HG02943 (cell line): ENCODE results near the gene CYTH1.
"Not testable (repeated sequence)": the region's sequence is repeated elsewhere in the genome, so short reads cannot be mapped to it uniquely, and the experiment has no call there.

Source experiments
- ATAC-seq: cut with Tn5 transposase; IDR thresholded peaks from one replicate; pipeline ENCODE4 v1.9.1; 2021; ENCODE audit warnings: mild to moderate bottlenecking, low read depth, moderate library complexity; ENCODE audit not compliant: unreplicated experiment

The CYTH1 gene

DNA sequence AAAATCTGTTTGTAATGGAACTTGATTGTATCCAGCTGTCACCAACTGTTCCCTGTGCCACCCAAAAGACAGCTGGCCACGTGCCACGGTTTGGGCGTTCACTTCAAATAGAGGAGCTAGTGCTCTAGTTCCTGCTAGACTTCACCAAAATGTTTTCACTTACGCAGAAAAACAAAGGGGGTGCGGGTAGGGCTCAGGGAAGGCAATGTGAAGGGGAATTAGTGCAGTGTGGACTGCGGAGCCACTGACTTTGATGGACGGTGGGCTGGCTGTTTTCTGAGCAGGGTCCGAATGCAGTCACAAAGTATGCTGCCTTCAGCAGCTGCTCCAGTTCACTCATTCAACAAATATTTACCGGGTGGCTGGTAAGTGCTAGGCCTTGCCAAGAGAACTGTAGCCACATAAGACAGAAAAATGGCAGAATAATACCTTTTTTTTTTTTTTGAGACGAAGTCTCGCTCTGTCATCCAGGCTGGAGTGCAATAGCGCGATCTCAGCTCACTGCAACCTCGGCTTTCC, 7.6 kb upstream of the CYTH1 start:
- ATAC-seq, result no peak

GRCh38 chr17:78789149-78789662, 7.1 kb upstream of the CYTH1 start:
- no peak for ATAC-seq

DNA sequence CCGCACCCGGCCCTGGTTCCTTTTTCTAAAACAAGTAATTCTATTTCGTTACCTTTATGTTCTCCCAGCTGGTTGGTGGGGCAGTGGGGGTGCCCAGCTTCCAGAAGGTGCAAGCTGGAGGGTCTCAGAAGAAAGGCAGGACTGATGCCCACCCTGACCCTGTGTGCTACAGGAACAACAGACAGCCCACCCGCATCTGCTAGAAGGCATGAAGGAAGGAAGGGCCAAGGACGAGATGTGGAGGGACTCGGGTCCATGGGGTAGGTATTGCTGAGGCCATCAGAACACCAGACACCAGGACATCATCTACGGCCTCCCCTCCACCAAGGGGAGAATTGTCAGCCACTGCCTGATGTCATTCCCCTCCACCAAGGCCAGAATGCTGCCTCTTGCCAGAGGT, 6.4 kb upstream of the CYTH1 start:
- ATAC-seq, result no peak

GRCh38 chr17:78787444-78787843, 5.4 kb upstream of the CYTH1 start:
- ATAC-seq, result no peak

- no peak for ATAC-seq
Measured at GRCh38 chr17:78785663-78786057, 3.6 kb upstream of the CYTH1 start.

DNA sequence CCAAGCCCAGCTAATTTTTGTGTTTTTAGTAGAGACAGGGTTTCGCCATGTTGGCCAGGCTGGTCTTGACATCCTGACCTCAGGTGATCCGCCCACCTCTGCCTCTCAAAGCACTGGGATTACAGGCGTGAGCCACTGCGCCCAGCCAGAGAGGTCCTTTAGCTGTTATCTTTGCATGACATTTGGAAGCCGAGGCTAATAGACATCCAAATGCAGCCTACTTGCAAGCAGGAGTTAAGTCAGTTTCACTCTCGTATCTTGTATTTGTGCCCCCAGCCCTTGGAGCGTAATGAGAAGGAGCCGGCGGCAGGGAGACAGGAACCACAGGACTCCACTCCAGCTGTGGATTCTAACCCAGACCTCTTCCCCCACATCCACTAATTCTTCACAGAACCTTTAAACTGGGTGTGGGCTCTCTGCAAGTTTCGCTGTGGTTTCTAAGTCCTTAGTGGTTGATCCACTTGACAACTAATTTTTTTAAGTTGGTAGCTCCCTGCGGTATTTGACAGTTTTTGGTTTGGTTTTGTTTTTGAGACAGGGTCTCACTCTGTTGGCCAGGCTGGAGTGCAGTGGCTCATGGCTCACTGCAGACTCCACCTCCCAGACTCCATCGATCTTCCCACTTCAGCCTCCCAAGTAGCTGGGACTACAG, 3.1 kb upstream of the CYTH1 start:
- ATAC-seq, result no peak

DNA sequence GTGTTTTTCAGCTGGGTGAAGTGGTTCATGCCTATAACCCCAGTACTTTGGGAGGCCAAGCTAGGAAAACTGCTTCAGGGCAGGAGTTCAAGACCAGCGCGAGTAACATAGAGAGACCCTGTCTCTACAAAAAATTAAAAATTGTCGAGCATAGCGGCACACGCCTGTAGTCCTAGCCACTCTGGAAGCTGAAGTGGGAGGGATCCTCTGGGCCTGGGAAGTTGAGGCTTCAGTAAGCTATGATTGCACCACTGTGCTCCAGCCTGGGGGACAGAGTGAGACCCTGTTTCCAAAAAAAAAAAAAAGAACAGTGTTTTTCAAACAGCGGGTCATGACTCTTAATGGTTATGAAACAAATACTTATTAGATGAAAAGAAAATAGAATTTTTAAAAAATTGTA, 2.3 kb upstream of the CYTH1 start:
- no peak for ATAC-seq

- ATAC-seq, result no peak
Measured at GRCh38 chr17:78783711-78784324, 1.7 kb upstream of the CYTH1 start.

- no peak for ATAC-seq
Measured at GRCh38 chr17:78781104-78781892, 775 bp downstream of the CYTH1 start.

GRCh38 chr17:78780335-78780734, 1.7 kb downstream of the CYTH1 start:
- ATAC-seq, result no peak

DNA sequence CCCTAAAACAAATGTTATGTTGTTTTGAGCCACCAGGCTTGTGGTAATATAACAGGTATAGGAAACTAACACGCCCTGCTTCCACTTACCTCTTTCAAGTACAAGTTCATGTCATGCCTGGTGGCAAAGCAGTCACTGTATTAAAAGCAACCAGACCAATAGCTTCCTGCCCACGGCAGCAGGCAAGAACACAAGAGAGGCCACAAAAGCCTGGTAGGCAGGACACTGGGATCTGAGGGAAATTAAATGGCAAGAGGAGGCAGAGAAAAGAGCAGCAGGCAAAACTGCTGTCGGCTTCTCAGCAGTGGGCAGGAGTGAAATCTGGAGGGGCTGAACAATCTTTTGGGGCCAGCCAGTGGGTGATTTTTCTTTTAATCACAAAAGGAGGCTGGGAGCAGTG, 2.2 kb downstream of the CYTH1 start:
- no peak for ATAC-seq

DNA sequence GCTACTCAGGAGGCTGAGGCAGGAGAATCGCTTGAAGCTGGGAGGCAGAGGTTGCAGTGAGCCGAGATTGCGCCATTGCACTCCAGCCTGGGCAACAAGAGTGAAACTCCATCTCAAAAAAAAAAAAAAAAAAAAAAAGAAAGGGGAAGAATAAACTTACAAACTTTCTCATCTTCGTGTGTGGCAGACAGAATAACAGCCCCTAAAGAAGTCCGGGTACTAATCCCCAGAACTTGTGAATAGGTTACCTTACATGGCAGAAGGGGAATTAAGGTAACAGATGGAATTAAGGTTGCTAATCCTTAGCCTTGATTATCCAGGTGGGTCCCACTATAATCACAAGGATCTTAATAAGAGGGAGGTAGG, 2.8 kb downstream of the CYTH1 start:
- not testable (repeated sequence) for ATAC-seq

GRCh38 chr17:78777881-78778280, 4.2 kb downstream of the CYTH1 start:
- no peak for ATAC-seq

DNA sequence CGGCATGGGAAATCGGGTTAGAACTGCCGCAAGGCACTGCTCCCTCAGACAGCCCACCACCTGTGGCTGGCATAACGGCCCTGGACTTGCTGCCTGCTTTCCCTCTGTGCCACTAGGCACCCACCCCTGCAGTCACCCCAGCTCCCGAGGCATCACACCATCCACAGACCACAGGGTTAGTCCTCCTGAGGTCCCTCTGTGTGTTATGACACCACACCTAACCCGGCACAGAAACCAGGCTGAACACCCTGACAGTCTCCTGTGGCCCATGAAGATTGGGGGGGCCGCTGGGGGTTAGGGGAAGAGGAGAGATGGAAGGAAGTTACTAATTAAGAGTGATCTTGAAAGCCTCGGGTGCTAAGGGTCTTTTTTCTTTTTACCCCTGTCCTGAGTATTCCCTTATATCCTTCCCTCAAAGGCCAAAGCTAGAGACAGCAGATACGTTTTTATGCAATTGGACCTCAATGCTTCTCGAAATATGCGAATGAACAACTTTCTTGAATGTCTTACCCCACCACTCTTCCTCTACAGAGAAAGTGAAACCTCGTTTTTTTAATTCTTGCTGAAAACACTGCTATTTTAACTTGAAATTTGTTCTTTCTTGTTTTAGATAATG, 7.0 kb downstream of the CYTH1 start:
- no peak for ATAC-seq

- no peak for ATAC-seq
Measured at GRCh38 chr17:78774453-78774852, 7.6 kb downstream of the CYTH1 start.

DNA sequence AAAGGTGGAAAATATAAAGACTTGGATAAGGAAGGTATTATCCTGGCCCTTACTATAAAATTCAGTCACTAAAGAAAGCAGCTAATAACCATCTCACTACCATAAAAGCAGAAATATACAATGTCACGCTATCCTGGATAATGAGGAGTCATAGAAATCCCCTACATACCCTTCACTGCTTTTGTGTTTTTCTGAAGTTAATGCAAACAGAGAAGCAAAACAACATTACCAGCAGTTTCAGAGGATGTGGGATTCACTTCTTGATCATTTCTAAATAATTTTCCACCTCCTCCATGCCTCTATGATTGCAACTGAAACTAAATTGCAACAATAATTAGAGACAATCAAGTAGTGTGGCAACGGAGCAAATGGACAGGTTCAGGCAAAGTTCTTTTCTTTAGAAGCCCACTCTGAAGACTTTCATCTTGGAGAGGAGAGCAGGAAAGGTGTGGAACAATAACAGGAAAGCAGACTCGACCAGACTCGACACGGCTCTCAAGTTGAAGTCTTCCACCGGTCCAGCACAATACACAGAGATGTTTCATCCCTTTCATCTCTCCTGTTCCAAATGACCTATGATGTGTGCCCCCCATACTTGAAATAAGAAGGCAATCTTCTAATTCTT, 10.2 kb downstream of the CYTH1 start:
- ATAC-seq, result no peak

DNA sequence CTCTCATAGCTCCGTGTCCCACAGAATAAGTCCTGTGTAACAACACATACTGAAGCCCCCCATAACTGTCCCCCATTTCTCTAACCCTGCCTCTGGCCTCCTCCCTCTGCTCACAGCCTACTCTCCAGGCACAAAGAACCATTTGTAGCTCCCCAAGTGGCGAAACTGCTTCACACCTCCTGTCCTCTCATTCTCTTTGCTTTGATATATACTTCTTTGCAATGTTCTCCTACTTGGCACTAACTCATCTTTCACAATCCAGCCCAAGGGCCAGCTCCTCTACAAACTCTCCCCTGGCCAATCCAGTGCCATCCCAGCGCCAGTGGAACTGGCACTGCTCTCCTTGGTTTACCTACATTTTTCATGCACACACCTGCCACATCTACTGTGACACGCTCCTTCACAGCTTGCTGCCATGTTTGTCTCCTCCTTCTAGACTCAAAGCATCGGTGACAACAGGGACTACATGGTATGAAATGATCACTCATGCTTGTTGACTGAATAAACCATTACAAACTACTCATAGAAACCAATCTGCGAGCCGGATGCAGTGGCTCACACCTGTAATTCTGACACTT, 12.8 kb downstream of the CYTH1 start:
- ATAC-seq, result no peak

DNA sequence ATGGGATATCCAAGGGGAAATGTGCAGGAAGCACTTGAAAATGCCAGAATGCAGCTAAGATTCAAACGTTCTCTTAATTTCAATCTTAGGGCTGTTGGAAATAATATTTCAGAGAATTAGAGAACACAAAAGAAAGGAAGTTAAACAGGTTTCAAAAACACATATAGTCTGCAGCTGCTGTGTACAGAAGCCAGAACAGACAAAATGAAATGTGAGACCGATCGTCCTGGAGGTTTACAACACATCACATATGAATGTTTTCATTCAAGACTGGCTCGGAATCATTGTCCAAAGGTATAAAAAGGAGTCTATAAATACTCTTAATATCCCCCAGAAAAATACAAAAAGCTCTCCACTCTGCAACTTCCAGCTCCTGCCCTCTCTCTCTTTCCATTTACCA, 14.3 kb downstream of the CYTH1 start:
- ATAC-seq, result no peak

DNA sequence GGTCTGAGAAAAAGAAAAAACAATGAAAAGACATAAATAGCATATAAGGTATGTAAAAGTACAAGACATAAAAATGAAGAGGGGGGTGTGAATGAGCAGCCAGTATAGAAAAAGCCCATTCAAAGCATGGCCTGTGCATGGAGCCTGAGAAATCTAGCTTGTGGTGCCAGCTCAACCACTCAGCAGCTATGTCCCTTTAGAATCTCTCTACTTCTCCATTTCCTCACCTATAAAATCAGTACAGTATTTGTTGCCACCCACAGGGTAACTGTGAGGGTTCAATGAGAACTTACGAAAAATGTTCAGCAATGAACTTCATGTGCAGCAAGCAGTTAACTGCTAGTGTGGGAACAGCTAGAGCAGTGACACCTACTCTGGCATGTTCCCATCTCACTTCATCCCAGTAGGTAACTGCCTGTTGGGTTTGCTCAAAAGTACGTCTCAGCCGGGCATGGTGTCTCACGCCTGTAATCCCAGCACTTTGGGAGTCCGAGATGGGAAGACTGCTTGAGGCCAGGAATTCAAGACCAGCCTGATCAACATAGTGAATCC, 15.3 kb downstream of the CYTH1 start:
- ATAC-seq, result no peak

GRCh38 chr17:78766225-78766624, 15.8 kb downstream of the CYTH1 start:
- ATAC-seq, result no peak
